Left lung (tissue), 10 donors: Measurements from ENCODE around the gene SGF29. TPM values are rescaled to one million over a fixed set of nuclear protein-coding genes. Genes with fewer than 3 reads are reported as not detected.

Experiments used
- ATAC-seq: fragments of 200-7000 bp; cut with Tn5 transposase; one replicate; pipeline ENCODE4 v1.9.1; 2020; ENCODE audit warnings: moderate library complexity
- DNase-seq, 4 donors: peaks; one replicate each; pipeline ENCODE4 v3.0.0-alpha.2; 2013 to 2020
- H3K27ac ChIP-seq, 2 donors: fragments of 200-600 bp; sonication (generic) in 1 of 2; one replicate each; pipeline versions ENCODE4 v1.5.0 to v1.8.0; 2020 to 2021
- H3K27me3 ChIP-seq, 2 donors: fragments of 200-600 bp; sonication (generic) in 1 of 2; one replicate each; pipeline versions ENCODE4 v1.5.0 to v1.8.0; 2020 to 2021
- H3K36me3 ChIP-seq, 2 donors: fragments of 200-600 bp; sonication (generic) in 1 of 2; one replicate each; pipeline versions ENCODE4 v1.5.0 to v1.8.0; 2020 to 2021
- H3K4me1 ChIP-seq, 2 donors: fragments of 200-600 bp; one replicate each; pipeline ENCODE4 v1.8.0; 2021
- H3K4me3 ChIP-seq, 2 donors: fragments of 200-600 bp; sonication (generic) in 1 of 2; one replicate each; pipeline versions ENCODE4 v1.5.0 to v1.8.0; 2020 to 2021; ENCODE audit warnings: mild to moderate bottlenecking in 1 of 2
- H3K9me3 ChIP-seq, 2 donors: fragments of 200-600 bp; sonication (generic) in 1 of 2; one replicate each; pipeline versions ENCODE4 v1.5.0 to v1.8.0; 2020 to 2021
- intact Hi-C, 2 donors: fragments of 100-400 bp; cut with DNase I; formaldehyde crosslinking; loops; one replicate each; pipeline versions ENCODE4 v1.11.2 to v1.14.2; 2022
- polyA plus RNA-seq, 6 donors: library from polyadenylated mRNA; unstranded; fragments of 120-200 nt; gene quantifications; one replicate each; pipeline ENCODE4 v1.2.1, GENCODE V29; 2013; ENCODE audit not compliant: insufficient read length in 6 of 6
- total RNA-seq, 2 donors: library from RNA; stranded (reverse); fragmentation: NEBNext Ultra II Directional; extraction: Animal tissue kit (Norgen Biotek cat#: 25700); gene quantifications; one replicate each; pipeline ENCODE4 v1.2.1, GENCODE V29; 2021
- TF ChIP-seq, protein P1 (sequence below), 2 donors: fragments of 200-600 bp; sonication (generic) in 1 of 2; IDR thresholded peaks; one replicate each; pipeline versions ENCODE4 v1.5.0 to v1.8.0; 2021; ENCODE audit warnings: antibody characterized with exemption in 2 of 2
- donor health status: DM: no; HTN: yes; CAD: no.
- donor health status: DM: no; HTN: no; CAD: no.

Gene SGF29
- total and polyA plus RNA-seq, 8 donors = 12.1 to 29.8 (median 21.8) TPM

- Histone ChIP-seq H3K4me1 (peaks cover 14 to 25% of the 10 kb centered on the region in 2 donors), H3K4me3 (no peak overlapping the region), H3K27ac (peak overlapping the region; percentile 3 to 59), H3K9me3 (no peaks in the 10 kb centered on the region), H3K36me3 (no peaks in the 10 kb centered on the region), H3K27me3 (no peaks in the 10 kb centered on the region)
- DNase-seq (peak in 1 of 4 donors; percentile 36), ATAC-seq (peak; percentile 76)
- intact Hi-C loops = no loop called here
- TF ChIP-seq, protein P1, sequence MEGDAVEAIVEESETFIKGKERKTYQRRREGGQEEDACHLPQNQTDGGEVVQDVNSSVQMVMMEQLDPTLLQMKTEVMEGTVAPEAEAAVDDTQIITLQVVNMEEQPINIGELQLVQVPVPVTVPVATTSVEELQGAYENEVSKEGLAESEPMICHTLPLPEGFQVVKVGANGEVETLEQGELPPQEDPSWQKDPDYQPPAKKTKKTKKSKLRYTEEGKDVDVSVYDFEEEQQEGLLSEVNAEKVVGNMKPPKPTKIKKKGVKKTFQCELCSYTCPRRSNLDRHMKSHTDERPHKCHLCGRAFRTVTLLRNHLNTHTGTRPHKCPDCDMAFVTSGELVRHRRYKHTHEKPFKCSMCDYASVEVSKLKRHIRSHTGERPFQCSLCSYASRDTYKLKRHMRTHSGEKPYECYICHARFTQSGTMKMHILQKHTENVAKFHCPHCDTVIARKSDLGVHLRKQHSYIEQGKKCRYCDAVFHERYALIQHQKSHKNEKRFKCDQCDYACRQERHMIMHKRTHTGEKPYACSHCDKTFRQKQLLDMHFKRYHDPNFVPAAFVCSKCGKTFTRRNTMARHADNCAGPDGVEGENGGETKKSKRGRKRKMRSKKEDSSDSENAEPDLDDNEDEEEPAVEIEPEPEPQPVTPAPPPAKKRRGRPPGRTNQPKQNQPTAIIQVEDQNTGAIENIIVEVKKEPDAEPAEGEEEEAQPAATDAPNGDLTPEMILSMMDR (IDR thresholded peaks at IDR 0.05) = no peak
Measured at GRCh38 chr16:28573738-28574718, 20.3 kb downstream of the SGF29 start.

DNA sequence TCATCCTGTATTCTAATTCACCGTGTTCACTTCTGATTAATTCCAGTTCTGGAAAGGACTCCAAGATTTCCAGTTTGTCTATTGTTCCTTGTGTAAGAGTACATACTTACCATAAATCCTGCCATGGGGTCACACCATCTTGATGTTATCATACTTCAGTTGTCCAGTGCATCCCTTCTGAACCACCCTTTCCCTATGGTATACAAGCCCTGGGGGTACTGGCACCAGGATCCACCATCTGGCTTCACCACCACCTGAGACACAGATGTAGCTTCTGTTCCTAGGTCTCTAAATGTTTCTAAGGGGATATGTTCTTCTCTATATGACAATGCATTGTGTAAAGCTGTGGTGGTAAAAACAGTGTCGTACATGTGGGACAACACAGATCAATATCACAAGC, 21.2 kb downstream of the SGF29 start:
- TF ChIP-seq, protein P1 (IDR thresholded peaks at IDR 0.05) = no peak
- H3K36me3 ChIP-seq = no peaks in the 10 kb centered on the region
- peaks cover 14 to 25% of the 10 kb centered on the region in 2 donors for H3K4me1 ChIP-seq
- H3K4me3 ChIP-seq = no peak overlapping the region
- ATAC-seq (no peak), DNase-seq (no peak)
- no peak overlapping the region for H3K27ac ChIP-seq
- H3K9me3 ChIP-seq = no peaks in the 10 kb centered on the region
- intact Hi-C loops = no loop called here
- no peaks in the 10 kb centered on the region for H3K27me3 ChIP-seq

GRCh38 chr16:28575446-28576109, 21.9 kb downstream of the SGF29 start:
- ATAC-seq (no peak), DNase-seq (no peak)
- no peak overlapping the region for H3K4me3 ChIP-seq
- TF ChIP-seq, protein P1 (IDR thresholded peaks at IDR 0.05) = no peak
- intact Hi-C loops = no loop called here
- no peaks in the 10 kb centered on the region for H3K27me3 ChIP-seq
- no peaks in the 10 kb centered on the region for H3K9me3 ChIP-seq
- H3K27ac ChIP-seq = no peak overlapping the region
- H3K4me1 ChIP-seq = peaks cover 14 to 25% of the 10 kb centered on the region in 2 donors
- peaks cover 0 to 5% of the 10 kb centered on the region in 2 donors for H3K36me3 ChIP-seq

DNA sequence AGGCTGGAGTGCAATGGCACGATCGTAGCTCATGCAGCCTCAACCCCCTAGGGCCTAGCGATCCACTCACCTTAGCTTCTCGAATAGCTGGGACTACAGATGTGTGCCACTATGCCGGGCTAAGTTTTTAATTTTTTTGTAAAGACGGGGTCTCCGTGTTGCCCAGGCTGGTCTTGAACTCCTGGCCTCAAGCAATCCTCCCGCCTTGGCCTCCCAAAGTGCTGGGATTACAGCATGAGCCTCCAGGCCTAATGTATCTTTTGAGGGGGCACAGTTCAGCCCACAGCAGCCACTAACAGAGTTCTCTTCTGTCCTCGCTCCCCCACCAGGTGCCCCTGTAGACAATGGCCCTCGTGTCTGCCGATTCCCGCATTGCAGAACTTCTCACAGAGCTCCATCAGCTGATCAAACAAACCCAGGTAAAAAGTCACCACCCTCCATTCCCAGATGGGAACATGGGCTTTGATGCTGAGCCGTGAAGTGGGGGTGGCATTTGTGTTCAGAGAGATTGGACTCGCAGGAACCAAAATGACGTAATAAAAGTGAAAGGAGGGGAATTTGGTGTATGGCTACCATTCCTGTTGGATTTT, 27.1 kb downstream of the SGF29 start:
- Histone ChIP-seq H3K27me3 (no peaks in the 10 kb centered on the region), H3K4me3 (no peak overlapping the region), H3K27ac (no peak overlapping the region), H3K36me3 (peaks cover 0 to 55% of the 10 kb centered on the region in 2 donors), H3K4me1 (no peaks in the 10 kb centered on the region), H3K9me3 (no peaks in the 10 kb centered on the region)
- TF ChIP-seq, protein P1 (IDR thresholded peaks at IDR 0.05) = no peak
- intact Hi-C loops = no loop called here
- DNase-seq = no peak
- ATAC-seq = no peak
